DMS 273 (cell line): ENCODE measurements around the gene C1QTNF8.

Experiments used
- DNase-seq: peaks from one replicate; lab custom pipeline; 2025; ENCODE audit not compliant: unreplicated experiment; lab: John Stamatoyannopoulos, UW

The C1QTNF8 gene

DNA sequence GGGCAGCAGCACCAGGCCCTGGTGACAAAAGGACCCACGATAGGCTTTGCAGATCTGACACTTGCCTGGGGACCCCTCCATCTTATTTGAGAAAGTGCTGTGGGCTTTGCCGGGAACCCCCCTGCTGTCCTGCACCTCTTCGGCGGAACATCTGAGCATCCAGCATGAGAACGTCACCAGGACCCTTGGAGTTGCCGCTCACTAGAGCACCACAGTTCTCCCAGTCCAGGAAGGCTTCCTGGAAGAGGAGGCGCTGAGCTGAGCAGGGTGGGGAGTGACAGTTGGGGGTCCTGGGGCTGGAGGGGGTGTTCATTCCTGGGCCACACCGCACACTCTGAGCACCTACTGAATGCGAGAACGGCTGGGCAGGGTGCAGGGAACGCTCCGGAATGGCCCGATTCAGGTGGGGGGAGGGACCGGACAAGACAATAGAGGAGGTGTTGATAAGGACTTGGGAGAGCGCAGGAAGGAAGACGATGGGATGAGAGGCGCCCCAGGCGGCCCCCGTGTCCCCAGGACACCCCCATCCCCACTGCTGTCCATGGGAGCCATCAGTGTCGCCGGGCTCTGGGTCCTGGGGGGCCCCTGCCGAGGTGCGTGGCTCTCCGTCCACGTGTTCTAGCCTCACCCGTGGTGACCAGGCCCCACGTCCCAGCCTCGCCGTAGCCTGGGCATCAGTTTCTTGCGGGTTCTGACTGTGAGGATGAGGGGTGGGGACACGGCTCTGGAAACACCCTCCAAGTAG, 32.1 kb upstream of the C1QTNF8 start:
- DNase-seq: no peak

GRCh38 chr16:1127101-1127500, 31.1 kb upstream of the C1QTNF8 start:
- DNase-seq: no peak

DNA sequence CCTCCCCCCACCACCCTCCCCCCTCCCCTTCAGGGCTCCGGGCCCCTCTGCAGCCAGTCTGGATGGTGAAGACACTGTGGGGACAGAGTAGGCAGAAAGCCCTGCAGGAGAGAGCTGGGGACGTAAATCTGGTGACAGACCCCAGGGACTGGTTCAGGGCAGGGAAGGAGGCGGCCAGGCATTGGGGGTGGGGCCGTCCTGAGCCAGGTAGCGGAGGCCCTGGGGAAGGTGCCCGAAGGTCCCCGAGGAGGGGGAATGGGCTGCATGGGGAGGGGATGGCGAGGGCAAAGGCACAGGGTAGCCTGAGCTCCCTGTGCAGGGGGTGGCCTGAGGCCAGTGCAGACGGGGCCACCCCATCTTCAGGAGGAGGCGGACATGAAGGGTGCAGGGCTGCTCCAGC, 30.5 kb upstream of the C1QTNF8 start:
- DNase-seq: no peak

- DNase-seq: no peak
Observed at GRCh38 chr16:1126044-1126443, 30.0 kb upstream of the C1QTNF8 start.

GRCh38 chr16:1125471-1125870, 29.4 kb upstream of the C1QTNF8 start:
- peak; percentile 85 for DNase-seq

- no peak for DNase-seq
Observed at GRCh38 chr16:1124795-1125194, 28.8 kb upstream of the C1QTNF8 start.

DNA sequence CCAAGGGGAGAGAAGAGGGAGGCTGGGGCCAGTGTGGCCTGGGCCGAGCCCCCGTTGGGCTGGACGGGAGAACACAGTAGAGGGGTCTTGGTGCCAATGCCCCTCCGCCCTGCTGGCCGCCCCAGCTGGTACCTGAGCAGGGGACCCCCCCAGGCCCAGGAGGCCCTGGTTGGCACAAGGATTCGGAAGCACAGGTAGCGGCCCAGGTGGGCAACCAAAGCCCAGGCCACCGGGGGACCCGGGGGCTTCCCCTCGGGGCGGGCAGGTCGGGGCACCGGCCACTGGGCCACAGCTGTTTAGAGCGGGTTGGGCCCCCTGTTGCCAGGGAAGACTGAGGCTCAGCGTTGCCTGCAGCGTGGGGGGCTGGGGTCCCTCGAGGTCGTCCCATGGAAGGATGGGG, 28.2 kb upstream of the C1QTNF8 start:
- no peak for DNase-seq

DNA sequence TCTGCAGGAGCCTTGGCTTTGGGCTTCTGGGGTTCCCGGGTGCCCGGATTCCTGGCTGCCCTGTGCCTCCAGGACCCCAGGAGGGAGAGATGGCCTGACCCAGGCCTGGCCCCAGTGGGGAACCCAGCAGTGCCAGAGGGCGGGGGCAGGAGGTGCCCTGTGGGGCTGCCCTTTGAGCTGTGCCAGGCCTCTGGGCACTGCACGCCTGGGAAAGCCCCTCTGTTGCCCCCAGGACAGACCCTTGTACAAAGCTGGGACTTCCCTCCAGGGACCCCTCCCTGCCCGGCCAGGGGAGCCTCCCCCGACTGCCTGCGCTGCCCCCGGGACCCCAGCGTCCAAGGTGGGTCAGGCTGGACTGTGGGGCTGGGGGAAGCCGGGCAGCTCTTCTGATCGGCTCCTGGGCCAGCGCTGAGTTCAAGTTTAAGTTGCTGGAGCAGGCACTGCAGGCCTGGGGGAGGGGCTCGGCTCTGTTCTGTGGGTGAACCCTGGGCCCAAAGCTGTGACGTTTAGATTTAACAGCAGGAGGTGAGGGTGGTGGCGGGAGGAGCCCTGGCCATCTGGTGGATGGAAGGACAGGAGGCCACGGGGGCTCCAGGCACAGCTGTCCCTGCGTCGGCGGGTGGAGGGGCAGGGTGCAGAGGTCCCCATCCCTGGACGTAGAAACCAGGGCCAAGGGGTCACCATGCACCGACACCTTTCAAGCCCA, 27.6 kb upstream of the C1QTNF8 start:
- DNase-seq: peak; percentile 53

DNA sequence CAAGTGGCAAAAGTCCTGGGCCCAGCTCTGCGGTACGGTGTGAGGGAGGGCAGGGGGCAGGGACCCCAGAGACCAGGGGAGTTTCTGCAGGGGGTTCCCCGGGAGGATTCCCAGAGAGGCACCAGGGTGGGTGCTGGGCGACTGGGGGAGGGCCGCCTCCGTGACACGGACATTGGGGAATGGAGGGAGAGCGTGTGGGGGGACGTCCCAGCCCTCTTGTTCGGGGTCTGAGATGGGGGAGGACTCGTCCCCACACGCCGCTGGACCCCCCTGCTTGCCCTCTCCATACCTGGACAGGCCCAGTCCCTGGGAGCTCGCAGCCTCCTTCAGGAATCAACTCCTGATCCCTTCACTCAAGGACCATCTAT, 26.3 kb upstream of the C1QTNF8 start:
- no peak for DNase-seq

DNA sequence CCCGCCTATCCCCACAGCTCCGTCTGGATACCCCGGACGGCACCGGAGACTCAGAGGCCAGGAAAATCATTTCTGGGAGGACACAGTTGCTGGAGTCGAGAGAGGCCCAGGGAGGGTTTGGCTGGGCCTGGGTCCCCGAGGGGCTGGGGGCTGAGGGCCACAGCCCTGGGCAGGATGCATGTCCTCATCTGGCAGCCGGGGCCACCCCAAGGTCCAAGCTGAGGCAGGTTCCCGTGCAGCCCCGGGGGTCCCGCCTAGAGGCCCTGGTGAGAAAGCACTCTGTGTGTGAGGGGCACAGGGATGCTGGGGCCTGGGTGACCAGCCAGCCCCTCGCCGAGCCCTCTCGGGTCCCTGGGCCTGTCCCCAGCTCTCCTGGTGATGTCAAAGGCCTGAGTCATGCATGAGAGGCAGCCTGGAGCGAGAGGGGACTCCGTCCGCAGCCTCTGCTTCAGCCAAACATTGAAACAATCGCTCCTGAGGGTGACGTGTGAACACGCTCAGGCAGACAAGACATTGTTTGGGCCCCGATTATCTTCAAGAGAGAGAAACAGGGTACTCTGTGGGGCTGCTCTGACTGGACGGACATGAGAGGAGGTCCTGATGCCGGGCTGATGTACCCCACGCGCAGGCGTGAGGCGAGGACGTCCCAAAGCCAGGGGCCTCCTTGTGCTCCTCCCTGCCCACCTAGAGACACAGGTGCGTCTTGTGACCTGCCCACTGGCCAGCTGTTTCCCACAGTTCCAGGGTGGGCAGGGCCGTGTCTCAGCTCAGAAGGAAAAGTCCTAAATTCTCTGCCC, 25.8 kb upstream of the C1QTNF8 start:
- DNase-seq: no peak

DNA sequence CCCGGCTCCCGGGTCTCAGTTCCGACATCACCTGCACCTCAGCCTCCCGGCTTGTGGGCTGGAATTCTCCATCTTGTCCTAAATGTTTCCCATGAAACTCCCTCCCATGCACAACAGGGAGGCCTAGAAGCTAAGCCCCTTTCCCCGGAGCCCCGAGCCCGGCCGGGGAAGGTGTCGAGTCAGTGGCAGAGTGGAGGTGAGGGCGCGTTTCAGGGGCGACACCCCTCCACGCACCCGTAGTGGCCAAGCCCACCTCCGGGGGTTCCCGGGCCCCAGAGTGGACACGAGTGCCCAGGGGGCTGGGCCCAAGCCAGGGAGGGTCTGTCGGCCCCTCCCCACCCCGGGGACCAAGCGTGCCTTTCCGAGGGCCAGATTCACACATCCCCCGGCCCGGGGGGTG, 25.0 kb upstream of the C1QTNF8 start:
- no peak for DNase-seq

- no peak for DNase-seq
Observed at GRCh38 chr16:1120577-1120941, 24.5 kb upstream of the C1QTNF8 start.

DNA sequence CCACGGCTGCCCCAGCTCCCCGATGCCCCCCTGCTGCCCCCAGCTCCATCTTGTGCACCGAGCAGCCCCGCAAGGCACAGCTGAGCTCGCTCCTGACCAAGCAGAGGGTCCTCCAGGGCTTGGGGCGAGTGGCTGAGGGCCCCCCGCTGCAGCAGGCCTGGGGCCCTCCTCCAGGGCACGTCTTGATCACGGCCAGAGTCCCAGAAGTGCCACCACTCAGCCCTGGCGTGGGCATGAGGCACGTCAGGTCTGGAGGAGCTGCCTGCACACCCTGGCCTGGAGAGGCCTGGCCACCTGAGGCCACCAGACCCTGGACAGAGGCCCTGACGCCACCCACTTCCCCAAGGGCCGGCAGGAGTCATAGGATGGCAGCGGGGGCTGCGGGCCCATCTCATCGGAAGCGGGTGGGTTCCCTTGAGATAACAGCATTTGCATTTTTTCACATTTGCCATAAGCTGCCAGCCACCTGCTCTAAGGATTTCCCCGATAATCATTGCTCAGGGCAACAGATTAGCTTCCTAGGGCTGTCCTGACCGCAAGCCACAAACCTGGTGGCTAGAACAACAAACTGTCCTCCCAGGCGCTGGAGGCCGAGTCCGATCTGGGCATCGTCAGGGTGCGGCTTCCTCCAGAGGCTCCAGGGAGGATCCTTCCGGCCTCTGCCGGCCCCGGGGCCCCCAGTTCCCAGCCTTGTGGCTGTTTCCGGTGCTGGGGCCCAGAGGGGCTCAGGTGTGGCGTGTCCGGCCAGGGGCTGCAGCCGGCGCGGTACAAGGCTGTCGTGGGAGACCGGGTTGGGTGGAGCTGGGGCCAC, 23.9 kb upstream of the C1QTNF8 start:
- DNase-seq: no peak

- DNase-seq: no peak
Observed at GRCh38 chr16:1119129-1119528, 23.1 kb upstream of the C1QTNF8 start.

- DNase-seq: no peak
Observed at GRCh38 chr16:1117926-1118325, 21.9 kb upstream of the C1QTNF8 start.

DNA sequence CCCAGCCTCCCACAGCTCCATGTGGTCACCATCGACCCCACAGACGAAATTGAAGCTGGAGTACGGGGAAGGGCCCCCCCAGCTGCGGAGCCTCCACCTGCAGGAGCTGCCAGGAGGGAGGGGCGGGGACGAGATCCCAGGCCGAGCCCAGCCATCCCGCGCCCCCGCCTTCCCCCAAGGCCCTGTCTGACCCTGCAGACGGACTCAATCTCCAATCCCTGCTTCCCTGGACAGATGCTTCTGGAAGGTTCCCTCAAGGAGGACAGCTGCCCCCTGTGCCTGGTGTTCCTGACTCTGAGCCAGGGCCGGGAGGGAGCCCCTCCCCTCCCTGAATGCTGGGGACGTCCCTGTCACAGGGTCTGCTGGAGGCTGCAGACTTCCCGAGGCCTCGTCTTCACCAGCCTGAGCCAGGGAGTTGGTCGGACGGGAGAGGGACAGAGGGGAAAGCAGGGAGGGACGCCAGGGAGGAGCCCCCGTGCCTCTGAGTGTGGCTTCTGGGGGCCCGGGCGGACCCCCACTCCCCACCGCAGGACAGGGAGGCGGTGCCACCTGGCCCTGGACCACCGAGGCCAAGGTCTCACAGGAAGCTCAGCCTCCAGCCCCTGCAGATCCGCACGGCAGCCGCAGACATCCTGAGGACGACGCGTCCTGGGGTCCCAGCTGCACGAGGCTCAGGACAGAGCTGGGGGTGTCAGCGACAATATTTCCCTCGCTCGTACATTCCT, 21.3 kb upstream of the C1QTNF8 start:
- DNase-seq: no peak

DNA sequence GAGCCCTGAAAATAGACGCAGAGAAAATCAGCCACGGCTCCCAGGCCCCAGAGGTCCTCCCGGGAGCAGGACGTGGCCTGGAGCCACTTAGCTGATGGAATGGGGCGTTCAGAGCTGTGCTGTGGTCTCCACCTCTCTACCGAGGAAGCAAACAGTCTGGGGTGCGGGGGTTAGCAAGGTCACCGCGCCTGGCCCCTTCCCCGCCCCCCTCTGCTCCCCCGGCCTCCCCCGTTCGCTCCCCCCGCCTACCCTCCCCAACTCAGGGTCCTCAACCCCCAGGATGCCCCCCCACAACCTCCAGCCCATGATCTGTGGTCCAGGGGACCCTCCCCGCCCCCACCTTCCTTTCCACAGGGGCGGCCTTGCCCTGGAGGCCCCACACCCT, 20.6 kb upstream of the C1QTNF8 start:
- DNase-seq: no peak

DNA sequence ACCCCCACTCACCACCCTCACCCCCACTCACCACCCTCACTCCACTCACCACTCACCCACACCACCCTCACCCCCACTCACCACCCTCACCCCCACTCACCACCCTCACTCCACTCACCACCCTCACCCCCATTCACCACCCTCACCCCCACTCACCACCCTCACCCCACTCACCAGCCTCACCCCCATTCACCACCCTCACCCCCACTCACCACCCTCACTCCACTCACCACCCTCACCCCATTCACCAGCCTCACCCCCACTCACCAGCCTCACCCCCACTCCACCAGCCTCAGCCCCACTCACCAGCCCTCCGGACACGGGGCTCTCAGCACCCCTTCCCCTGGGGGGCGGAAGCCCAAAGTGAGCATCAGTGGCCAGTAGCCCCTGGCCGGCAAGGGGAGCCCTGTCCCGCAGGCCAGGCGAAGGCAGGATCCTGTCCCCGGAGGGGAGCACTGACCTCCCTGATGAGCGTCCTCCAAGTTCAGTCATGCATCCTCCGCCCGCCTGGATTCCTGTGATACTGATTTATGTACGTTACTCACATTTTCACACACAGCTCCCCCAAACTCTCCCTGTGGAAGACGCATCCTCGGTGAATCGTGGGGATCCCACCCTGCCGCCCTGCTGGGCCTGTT, 18.0 kb upstream of the C1QTNF8 start:
- DNase-seq: no peak

GRCh38 chr16:1113489-1113888, 17.4 kb upstream of the C1QTNF8 start:
- no peak for DNase-seq

- no peak for DNase-seq
Observed at GRCh38 chr16:1112506-1113184, 16.6 kb upstream of the C1QTNF8 start.
